ENCODE measurements around the gene APOL2. TPM values are rescaled to one million over a fixed set of nuclear protein-coding genes. Genes with fewer than 3 reads are reported as not detected.
A peak's percentile ranks its signal among the peaks of the same experiment; 100 is the strongest.

Gene APOL2
- total RNA-seq, 1 experiment from 2014 or later = 16.0 TPM

DNA sequence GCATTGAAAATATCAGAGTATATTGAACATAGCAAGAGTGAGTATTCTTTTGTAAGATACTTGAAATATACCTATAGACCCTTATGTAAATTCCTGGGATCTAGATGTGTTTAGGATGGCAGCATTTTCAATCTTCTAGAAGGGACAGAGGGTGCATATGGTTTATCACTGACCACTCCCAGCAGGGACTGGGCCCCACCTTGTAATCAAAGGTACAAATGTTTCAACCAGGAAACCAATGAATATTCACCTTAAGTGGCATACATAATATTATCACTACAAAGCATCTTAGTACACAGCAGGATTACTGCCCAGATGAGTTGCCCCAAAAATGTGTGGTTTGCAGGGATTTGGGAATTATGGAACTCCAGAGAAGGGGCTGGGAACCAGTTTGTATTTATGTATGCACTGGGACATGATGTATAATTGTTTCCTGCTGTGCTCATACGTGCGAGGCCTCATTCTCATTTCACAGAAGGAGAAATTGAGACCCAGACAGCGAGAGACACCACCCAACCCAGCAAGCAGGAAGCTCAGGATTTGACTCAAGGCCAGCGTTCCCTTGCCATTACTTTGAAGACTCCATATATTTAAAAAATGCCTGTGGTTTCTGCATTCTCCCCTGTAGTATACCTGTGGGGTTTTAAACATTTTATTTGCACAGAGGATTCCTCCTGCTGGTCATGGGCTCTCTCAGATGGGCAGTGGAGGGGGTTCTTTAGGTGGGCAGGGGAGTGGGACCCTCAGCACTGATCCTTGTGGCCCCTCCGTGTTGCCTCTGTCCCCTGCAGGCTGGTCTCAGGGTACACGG, 42.9 kb downstream of the APOL2 start:
- Mint-ChIP-seq H3K27ac (ENCODE audit: low read depth, unreplicated experiment) (no peak overlapping the region), H3K36me3 (ENCODE audit: insufficient read depth, unreplicated experiment) (no peaks in the 10 kb centered on the region), H3K9me3 (ENCODE audit: unreplicated experiment) (no peaks in the 10 kb centered on the region), H3K4me3 (ENCODE audit: unreplicated experiment) (no peak overlapping the region), H3K4me1 (ENCODE audit: insufficient read depth, unreplicated experiment) (no peaks in the 10 kb centered on the region), H3K27me3 (ENCODE audit: insufficient read depth, unreplicated experiment) (peaks cover 32% of the 10 kb centered on the region)
- BruUV-seq (replicated peaks) = no TSS peak
- intact Hi-C loops (cut with micrococcal nuclease) = loop anchor here (5.0 kb wide), 2 partner anchors 41 to 81 kb away; partner anchors contain the start of gene APOL2
- TF ChIP-seq, protein P1, sequence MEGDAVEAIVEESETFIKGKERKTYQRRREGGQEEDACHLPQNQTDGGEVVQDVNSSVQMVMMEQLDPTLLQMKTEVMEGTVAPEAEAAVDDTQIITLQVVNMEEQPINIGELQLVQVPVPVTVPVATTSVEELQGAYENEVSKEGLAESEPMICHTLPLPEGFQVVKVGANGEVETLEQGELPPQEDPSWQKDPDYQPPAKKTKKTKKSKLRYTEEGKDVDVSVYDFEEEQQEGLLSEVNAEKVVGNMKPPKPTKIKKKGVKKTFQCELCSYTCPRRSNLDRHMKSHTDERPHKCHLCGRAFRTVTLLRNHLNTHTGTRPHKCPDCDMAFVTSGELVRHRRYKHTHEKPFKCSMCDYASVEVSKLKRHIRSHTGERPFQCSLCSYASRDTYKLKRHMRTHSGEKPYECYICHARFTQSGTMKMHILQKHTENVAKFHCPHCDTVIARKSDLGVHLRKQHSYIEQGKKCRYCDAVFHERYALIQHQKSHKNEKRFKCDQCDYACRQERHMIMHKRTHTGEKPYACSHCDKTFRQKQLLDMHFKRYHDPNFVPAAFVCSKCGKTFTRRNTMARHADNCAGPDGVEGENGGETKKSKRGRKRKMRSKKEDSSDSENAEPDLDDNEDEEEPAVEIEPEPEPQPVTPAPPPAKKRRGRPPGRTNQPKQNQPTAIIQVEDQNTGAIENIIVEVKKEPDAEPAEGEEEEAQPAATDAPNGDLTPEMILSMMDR (IDR thresholded peaks at IDR 0.05; ENCODE audit: unreplicated experiment) = no peak
- POLR2A ChIA-PET = interaction anchor here (0.6 kb wide), 1 partner anchor 91 kb away, joined by 3 read pairs; no protein-coding TSS in a partner anchor
- no peak for DNase-seq (ENCODE audit: unreplicated experiment)
- CTCF ChIA-PET = interaction anchor here (0.7 to 1.1 kb wide), 2 partner anchors 18 to 36 kb away, joined by 3 to 5 read pairs; no protein-coding TSS in a partner anchor

DNA sequence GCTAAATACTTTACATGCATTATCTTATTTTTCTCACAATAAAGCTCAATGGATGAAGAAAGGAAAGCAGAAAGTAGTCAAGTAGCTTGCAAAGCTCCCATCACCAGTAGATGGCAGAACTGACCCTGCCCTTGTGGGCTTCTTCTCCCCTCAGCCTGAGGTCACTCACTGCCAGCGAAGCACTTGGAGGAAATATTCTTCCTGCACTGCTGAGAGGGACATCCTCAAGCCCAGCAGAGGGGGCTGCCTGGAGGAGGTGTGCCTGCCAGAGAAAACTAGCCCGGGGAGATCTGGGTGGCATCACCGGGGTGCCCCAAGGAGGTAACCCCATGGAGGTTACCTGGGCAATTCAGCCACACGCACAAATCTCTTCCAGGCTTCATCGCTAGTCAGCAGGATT, 44.4 kb downstream of the APOL2 start:
- Mint-ChIP-seq H3K4me1 (ENCODE audit: insufficient read depth, unreplicated experiment) (no peaks in the 10 kb centered on the region), H3K4me3 (ENCODE audit: unreplicated experiment) (no peak overlapping the region), H3K9me3 (ENCODE audit: unreplicated experiment) (no peaks in the 10 kb centered on the region), H3K27me3 (ENCODE audit: insufficient read depth, unreplicated experiment) (peaks cover 46% of the 10 kb centered on the region), H3K36me3 (ENCODE audit: insufficient read depth, unreplicated experiment) (peaks cover 5% of the 10 kb centered on the region), H3K27ac (ENCODE audit: low read depth, unreplicated experiment) (no peak overlapping the region)
- peak; percentile 45 for DNase-seq (ENCODE audit: unreplicated experiment)
- no TSS peak for BruUV-seq (replicated peaks)
- intact Hi-C loops (cut with micrococcal nuclease) = loop anchor here (5.0 kb wide), 2 partner anchors 42 to 82 kb away; partner anchors contain the start of gene APOL2
- POLR2A ChIA-PET = interaction anchor here (1.1 kb wide), 1 partner anchor 82 kb away, joined by 4 read pairs; no protein-coding TSS in a partner anchor
- CTCF ChIA-PET = interaction anchor here (0.6 to 1.3 kb wide), 4 partner anchors 9 to 253 kb away, joined by 3 to 7 read pairs (median 4); no protein-coding TSS in a partner anchor
- TF ChIP-seq, protein P1 (IDR thresholded peaks at IDR 0.05; ENCODE audit: unreplicated experiment) = peak; percentile 69

DNA sequence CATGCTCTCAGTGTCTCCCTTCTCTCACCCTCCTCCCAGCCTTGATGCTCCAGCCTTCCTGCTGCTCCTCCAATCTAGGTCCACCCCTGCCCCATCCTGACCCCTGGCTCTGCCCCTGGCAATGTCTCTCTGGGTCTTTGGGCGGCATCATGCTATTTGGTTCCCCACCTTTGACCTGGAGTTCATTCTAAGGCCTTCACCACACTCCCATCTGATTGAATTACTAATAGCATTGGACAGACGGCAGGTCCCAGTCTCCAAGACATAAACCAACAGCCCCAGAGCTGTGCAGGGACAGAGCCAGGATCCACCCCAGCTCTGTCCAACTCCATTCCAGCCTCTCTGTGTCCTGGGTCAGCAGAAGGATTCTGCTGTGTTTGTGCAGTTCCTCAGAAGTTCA, 44.9 kb downstream of the APOL2 start:
- no peak for DNase-seq (ENCODE audit: unreplicated experiment)
- TF ChIP-seq, protein P1 (IDR thresholded peaks at IDR 0.05; ENCODE audit: unreplicated experiment) = no peak
- BruUV-seq (replicated peaks) = no TSS peak
- no peak overlapping the region for H3K4me3 Mint-ChIP-seq (ENCODE audit: unreplicated experiment)
- CTCF ChIA-PET = interaction anchor here (0.7 to 1.3 kb wide), 3 partner anchors 9 to 167 kb away, joined by 3 to 7 read pairs (median 5); no protein-coding TSS in a partner anchor
- H3K9me3 Mint-ChIP-seq (ENCODE audit: unreplicated experiment) = no peaks in the 10 kb centered on the region
- POLR2A ChIA-PET = interaction anchor here (1.1 kb wide), 1 partner anchor 82 kb away, joined by 4 read pairs; no protein-coding TSS in a partner anchor
- H3K27ac Mint-ChIP-seq (ENCODE audit: low read depth, unreplicated experiment) = no peak overlapping the region
- peaks cover 52% of the 10 kb centered on the region for H3K27me3 Mint-ChIP-seq (ENCODE audit: insufficient read depth, unreplicated experiment)
- intact Hi-C loops (cut with micrococcal nuclease) = no loop called here
- peaks cover 5% of the 10 kb centered on the region for H3K36me3 Mint-ChIP-seq (ENCODE audit: insufficient read depth, unreplicated experiment)
- H3K4me1 Mint-ChIP-seq (ENCODE audit: insufficient read depth, unreplicated experiment) = no peaks in the 10 kb centered on the region

DNA sequence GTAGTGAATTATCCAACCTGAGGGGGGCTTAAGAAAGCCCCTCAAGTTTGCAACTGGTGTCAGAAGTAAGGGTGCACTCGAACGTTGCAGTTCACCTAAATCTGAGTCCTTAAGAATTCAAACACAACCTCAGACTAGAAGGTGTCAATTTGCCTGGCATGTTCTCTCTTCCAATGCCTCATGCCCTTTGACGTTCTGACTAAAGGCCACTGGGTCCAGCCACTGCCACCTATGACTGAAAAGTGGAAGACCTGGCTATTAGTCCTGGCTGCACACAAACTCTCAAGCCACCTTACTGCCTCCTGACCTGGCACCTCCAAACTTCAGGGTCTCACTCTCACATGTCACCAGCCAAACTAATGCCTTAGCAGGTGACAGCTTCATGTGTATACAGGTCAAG, 45.8 kb downstream of the APOL2 start:
- no TSS peak for BruUV-seq (replicated peaks)
- peaks cover 49% of the 10 kb centered on the region for H3K27me3 Mint-ChIP-seq (ENCODE audit: insufficient read depth, unreplicated experiment)
- no peaks in the 10 kb centered on the region for H3K4me1 Mint-ChIP-seq (ENCODE audit: insufficient read depth, unreplicated experiment)
- H3K27ac Mint-ChIP-seq (ENCODE audit: low read depth, unreplicated experiment) = no peak overlapping the region
- no peak for DNase-seq (ENCODE audit: unreplicated experiment)
- intact Hi-C loops (cut with micrococcal nuclease) = no loop called here
- TF ChIP-seq, protein P1 (IDR thresholded peaks at IDR 0.05; ENCODE audit: unreplicated experiment) = no peak
- ChIA-PET POLR2A (no interaction called here), CTCF (no interaction called here)
- H3K4me3 Mint-ChIP-seq (ENCODE audit: unreplicated experiment) = no peak overlapping the region
- no peaks in the 10 kb centered on the region for H3K9me3 Mint-ChIP-seq (ENCODE audit: unreplicated experiment)
- H3K36me3 Mint-ChIP-seq (ENCODE audit: insufficient read depth, unreplicated experiment) = peaks cover 5% of the 10 kb centered on the region

All from MCF 10A (cell line).